ENCODE measurements around the gene MAT1A. TPM values are rescaled to one million over a fixed set of nuclear protein-coding genes. Genes with fewer than 3 reads are reported as not detected.

Gene MAT1A
- total RNA-seq (under 1 TPM in 1 of 7 donors, not detected in 6; 0.76 TPM), polyA plus RNA-seq (under 1 TPM in 1 of 3 donors, not detected in 2; 0.05 TPM)
- long read RNA-seq, donor 1 = 0 reads
- long read RNA-seq, donor 2 = 0 reads

- no peaks in the 10 kb centered on the region for H3K4me1 ChIP-seq
- intact Hi-C loops (cut with DNase I; ENCODE audit: low total_unique reads) = no loop called here
- H3K27me3 ChIP-seq (replicated peaks in 1 of 7) = peaks cover 0 to 8% (median 0%) of the 10 kb centered on the region in 7 donors
- DNase-seq = no peak
- no peaks in the 10 kb centered on the region for H3K9me3 ChIP-seq
- H3K36me3 ChIP-seq = no peaks in the 10 kb centered on the region
- 31 to 42% (median 36%) methylated on average over 9 of the region's 9 CpGs for WGBS, 5 donors
- TF ChIP-seq POLR2AphosphoS5 (IDR thresholded peaks at IDR 0.05) (no peak), POLR2A (IDR thresholded peaks at IDR 0.05) (no peak)
- TF ChIP-seq, protein P1, sequence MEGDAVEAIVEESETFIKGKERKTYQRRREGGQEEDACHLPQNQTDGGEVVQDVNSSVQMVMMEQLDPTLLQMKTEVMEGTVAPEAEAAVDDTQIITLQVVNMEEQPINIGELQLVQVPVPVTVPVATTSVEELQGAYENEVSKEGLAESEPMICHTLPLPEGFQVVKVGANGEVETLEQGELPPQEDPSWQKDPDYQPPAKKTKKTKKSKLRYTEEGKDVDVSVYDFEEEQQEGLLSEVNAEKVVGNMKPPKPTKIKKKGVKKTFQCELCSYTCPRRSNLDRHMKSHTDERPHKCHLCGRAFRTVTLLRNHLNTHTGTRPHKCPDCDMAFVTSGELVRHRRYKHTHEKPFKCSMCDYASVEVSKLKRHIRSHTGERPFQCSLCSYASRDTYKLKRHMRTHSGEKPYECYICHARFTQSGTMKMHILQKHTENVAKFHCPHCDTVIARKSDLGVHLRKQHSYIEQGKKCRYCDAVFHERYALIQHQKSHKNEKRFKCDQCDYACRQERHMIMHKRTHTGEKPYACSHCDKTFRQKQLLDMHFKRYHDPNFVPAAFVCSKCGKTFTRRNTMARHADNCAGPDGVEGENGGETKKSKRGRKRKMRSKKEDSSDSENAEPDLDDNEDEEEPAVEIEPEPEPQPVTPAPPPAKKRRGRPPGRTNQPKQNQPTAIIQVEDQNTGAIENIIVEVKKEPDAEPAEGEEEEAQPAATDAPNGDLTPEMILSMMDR (IDR thresholded peaks at IDR 0.05 in 8 of 11, conservative IDR thresholded peaks at IDR 0.05 in 3 of 11) = no peak
- H3K4me3 ChIP-seq = no peak within 1 kb of the TSS
- H3K27ac ChIP-seq = no peak within 1 kb of the TSS
Observed at GRCh38 chr10:80289451-80290287, at the start of gene MAT1A. Gene MAT1A (minus strand): TSS chr10:80289658. CDS start chr10:80289423, 235 bp downstream.

DNA sequence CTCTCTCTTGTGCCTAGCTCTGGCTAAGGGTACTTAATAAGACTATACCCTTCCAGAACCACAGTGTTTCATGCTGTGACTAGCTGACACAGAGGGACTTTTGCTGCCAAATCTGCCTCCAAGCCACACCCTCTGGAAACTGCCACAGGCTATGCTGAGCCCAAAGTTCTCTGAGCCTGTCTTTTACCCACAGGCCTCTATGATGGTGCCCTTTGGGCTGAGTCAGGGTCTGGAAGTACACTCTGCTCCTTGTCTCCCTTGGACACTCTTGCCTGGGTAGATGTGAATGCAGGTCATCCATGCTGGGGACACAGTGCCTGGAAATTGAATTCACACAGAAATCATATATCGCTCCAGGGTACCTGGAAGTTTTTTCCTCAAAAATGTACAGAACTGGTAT, 44.5 kb upstream of the MAT1A start:
- WGBS, 5 donors = 92 to 100% (median 100%) methylated on average over 1 of the region's 1 CpG
- no peak for TF ChIP-seq POLR2AphosphoS5 (IDR thresholded peaks at IDR 0.05)
- TF ChIP-seq, protein P1 (IDR thresholded peaks at IDR 0.05 in 8 of 11, conservative IDR thresholded peaks at IDR 0.05 in 3 of 11) = no peak
- no peak for TF ChIP-seq POLR2A (IDR thresholded peaks at IDR 0.05)
- Histone ChIP-seq H3K4me3 (no peak overlapping the region), H3K4me1 (no peaks in the 10 kb centered on the region), H3K27ac (no peak overlapping the region), H3K36me3 (no peaks in the 10 kb centered on the region), H3K9me3 (no peaks in the 10 kb centered on the region), H3K27me3 (replicated peaks in 1 of 7) (peaks cover 0 to 7% (median 0%) of the 10 kb centered on the region in 7 donors)
- intact Hi-C loops (cut with DNase I; ENCODE audit: low total_unique reads) = no loop called here
- DNase-seq = no peak

DNA sequence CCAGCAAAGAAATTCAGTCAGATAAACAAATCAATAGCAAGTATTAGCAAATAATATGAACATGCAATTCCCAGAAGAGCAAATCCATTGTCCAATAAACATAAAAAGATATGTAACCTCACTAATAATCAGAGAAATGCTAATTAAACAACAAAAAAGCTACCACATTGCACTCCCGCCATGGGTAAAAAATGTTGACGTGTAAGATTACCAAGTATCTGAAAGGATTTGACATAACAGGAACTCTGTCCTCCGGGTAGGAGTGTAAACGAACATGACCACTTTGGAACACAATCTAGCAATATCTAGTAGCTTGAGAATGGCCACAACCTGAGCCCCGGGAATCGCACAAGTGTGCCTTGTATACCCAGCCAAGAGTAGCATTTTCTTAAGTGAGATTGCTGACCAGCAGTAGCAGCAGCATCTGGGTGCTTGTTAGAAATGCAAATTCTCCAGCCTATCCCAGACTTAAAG, 35.5 kb upstream of the MAT1A start:
- Histone ChIP-seq H3K4me3 (no peak overlapping the region), H3K27ac (no peak overlapping the region), H3K36me3 (no peaks in the 10 kb centered on the region), H3K27me3 (replicated peaks in 1 of 7) (peaks cover 0 to 9% (median 0%) of the 10 kb centered on the region in 7 donors), H3K9me3 (no peaks in the 10 kb centered on the region), H3K4me1 (no peaks in the 10 kb centered on the region)
- TF ChIP-seq, protein P1 (IDR thresholded peaks at IDR 0.05 in 8 of 11, conservative IDR thresholded peaks at IDR 0.05 in 3 of 11) = no peak
- TF ChIP-seq POLR2AphosphoS5 (IDR thresholded peaks at IDR 0.05) (no peak), POLR2A (IDR thresholded peaks at IDR 0.05) (no peak)
- no peak for DNase-seq
- 79 to 88% (median 84%) methylated on average over 6 of the region's 6 CpGs for WGBS, 5 donors
- intact Hi-C loops (cut with DNase I; ENCODE audit: low total_unique reads) = no loop called here

DNA sequence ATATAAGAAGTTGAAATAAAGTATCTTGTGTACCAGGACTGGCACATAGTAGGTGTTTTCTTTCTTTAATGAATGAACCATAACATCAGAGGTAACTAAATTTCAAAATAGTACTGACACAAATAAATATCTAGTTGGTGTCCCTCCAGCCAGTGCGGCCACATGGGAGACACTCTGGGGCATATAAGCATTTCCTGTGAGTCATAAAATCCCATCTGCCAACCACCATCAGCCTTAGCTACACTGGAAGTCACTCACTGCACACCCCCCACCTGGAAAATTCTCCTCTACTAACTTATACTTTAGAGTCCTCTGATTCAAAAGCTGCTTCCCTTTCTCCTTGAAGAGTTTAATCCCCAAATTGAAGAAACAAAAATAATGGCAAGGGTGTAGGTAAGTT, 34.6 kb upstream of the MAT1A start:
- no peak for TF ChIP-seq POLR2AphosphoS5 (IDR thresholded peaks at IDR 0.05)
- TF ChIP-seq POLR2A (IDR thresholded peaks at IDR 0.05) = no peak
- TF ChIP-seq, protein P1 (IDR thresholded peaks at IDR 0.05 in 8 of 11, conservative IDR thresholded peaks at IDR 0.05 in 3 of 11) = no peak
- H3K36me3 ChIP-seq = no peaks in the 10 kb centered on the region
- DNase-seq = no peak
- intact Hi-C loops (cut with DNase I; ENCODE audit: low total_unique reads) = no loop called here
- H3K27ac ChIP-seq = no peak overlapping the region
- no peaks in the 10 kb centered on the region for H3K9me3 ChIP-seq
- WGBS, 5 donors = 33 to 60% (median 48%) methylated on average over 1 of the region's 1 CpG
- H3K4me1 ChIP-seq = no peaks in the 10 kb centered on the region
- H3K4me3 ChIP-seq = no peak overlapping the region
- peaks cover 0 to 9% (median 0%) of the 10 kb centered on the region in 7 donors for H3K27me3 ChIP-seq (replicated peaks in 1 of 7)
